Activated CD8-positive, alpha-beta T cell treated with anti-CD3 and anti-CD28 coated beads, Interleukin-2, amount 10 ng/mL, durations not matched to agents 7 days and 5 days (primary cell): ENCODE results near the gene TAS2R39. TPM values are rescaled to one million over a fixed set of nuclear protein-coding genes. Genes with fewer than 3 reads are reported as not detected.

Experiments
- ATAC-seq: fragments of 150-1000 bp; cut with Tn5 transposase; one replicate; pipeline ENCODE4 v1.10.0; 2021; ENCODE audit warnings: moderate library complexity
- CTCF ChIA-PET: fragments of 350-600 bp; sonication (Branson Sonifier 250); formaldehyde crosslinking; loops from one replicate; lab custom pipeline; 2021; ENCODE audit warnings: antibody characterized with exemption; lab: Charles Lee
- POLR2A ChIA-PET: fragments of 350-600 bp; sonication (Branson Sonifier 250); formaldehyde crosslinking; loops from one replicate; lab custom pipeline; 2021; ENCODE audit warnings: antibody characterized with exemption; lab: Charles Lee
- DNase-seq: peaks from one replicate; pipeline ENCODE4 v3.0.0-alpha.2; 2020
- H3K27ac Mint-ChIP-seq: one replicate; pipeline ENCODE4 v1.8.0; 2021; ENCODE audit warnings: mild to moderate bottlenecking, mixed read lengths
- H3K27me3 Mint-ChIP-seq: one replicate; pipeline ENCODE4 v1.8.0; 2021; ENCODE audit warnings: low read depth, mixed read lengths
- H3K36me3 Mint-ChIP-seq: one replicate; pipeline ENCODE4 v1.8.0; 2021; ENCODE audit warnings: low read depth, mixed read lengths
- H3K4me1 Mint-ChIP-seq: one replicate; pipeline ENCODE4 v1.8.0; 2021; ENCODE audit warnings: low read depth, mixed read lengths
- H3K4me3 Mint-ChIP-seq: one replicate; pipeline ENCODE4 v1.8.0; 2021; ENCODE audit warnings: mild to moderate bottlenecking, mixed read lengths
- H3K9me3 Mint-ChIP-seq: one replicate; pipeline ENCODE4 v1.8.0; 2022; ENCODE audit warnings: mixed read lengths; ENCODE audit not compliant: insufficient read depth
- total RNA-seq, 2 experiments: library from RNA; stranded (reverse); gene quantifications; one replicate each; pipeline ENCODE4 v1.2.3, GENCODE V29; 2021

Gene TAS2R39
- total RNA-seq, 2 experiments from 2014 or later, result not detected

GRCh38 chr7:143216686-143217085 lies 33.5 kb downstream of the TAS2R39 start:
- H3K27ac Mint-ChIP-seq, result no peak overlapping the region
- ATAC-seq, result no peak

GRCh38 chr7:143217806-143218205 lies 34.6 kb downstream of the TAS2R39 start:
- no peaks in the 10 kb centered on the region for H3K9me3 Mint-ChIP-seq
- ChIA-PET CTCF (interaction anchor here (1.5 to 11.1 kb wide), 4 partner anchors 22 to 364 kb away, joined by 3 to 333 read pairs (median 10); no protein-coding TSS in a partner anchor), POLR2A (interaction anchor here (0.6 kb wide), 1 partner anchor 395 kb away, joined by 4 read pairs; no protein-coding TSS in a partner anchor)
- DNase-seq, result no peak
- H3K4me1 Mint-ChIP-seq, result no peaks in the 10 kb centered on the region
- no peaks in the 10 kb centered on the region for H3K36me3 Mint-ChIP-seq
- no peak for ATAC-seq
- peaks cover 20% of the 10 kb centered on the region for H3K27me3 Mint-ChIP-seq
- H3K27ac Mint-ChIP-seq, result no peak overlapping the region
- no peak overlapping the region for H3K4me3 Mint-ChIP-seq

More at GRCh38 chr7:143216686-143217085, 33.5 kb downstream of the TAS2R39 start:
- DNase-seq, result no peak
- ChIA-PET POLR2A (no interaction called here), CTCF (interaction anchor here (0.8 to 11.1 kb wide), 6 partner anchors 23 to 343 kb away, joined by 3 to 333 read pairs (median 18); no protein-coding TSS in a partner anchor)
- Mint-ChIP-seq H3K9me3 (no peaks in the 10 kb centered on the region), H3K4me3 (no peak overlapping the region), H3K36me3 (no peaks in the 10 kb centered on the region), H3K27me3 (peaks cover 10% of the 10 kb centered on the region), H3K4me1 (no peaks in the 10 kb centered on the region)

GRCh38 chr7:143221286-143221685 lies 38.1 kb downstream of the TAS2R39 start:
- H3K9me3 Mint-ChIP-seq, result no peaks in the 10 kb centered on the region
- no peaks in the 10 kb centered on the region for H3K4me1 Mint-ChIP-seq
- peaks cover 31% of the 10 kb centered on the region for H3K27me3 Mint-ChIP-seq
- no peak overlapping the region for H3K27ac Mint-ChIP-seq
- CTCF ChIA-PET, result interaction anchor here (0.8 to 11.1 kb wide), 4 partner anchors 15 to 216 kb away, joined by 4 to 333 read pairs (median 7); no protein-coding TSS in a partner anchor
- H3K4me3 Mint-ChIP-seq, result no peak overlapping the region
- DNase-seq, result no peak
- no peaks in the 10 kb centered on the region for H3K36me3 Mint-ChIP-seq
- POLR2A ChIA-PET, result no interaction called here
- no peak for ATAC-seq

GRCh38 chr7:143221737-143222136 lies 38.5 kb downstream of the TAS2R39 start, which contains the start of gene TAS2R40:
Gene TAS2R40, plus strand, starts transcription at chr7:143222037. Its CDS starts 42 bp downstream, at chr7:143222079.
- Mint-ChIP-seq H3K27ac (no peak within 1 kb of the TSS), H3K4me3 (no peak within 1 kb of the TSS), H3K36me3 (no peaks in the 10 kb centered on the region), H3K9me3 (no peaks in the 10 kb centered on the region), H3K4me1 (no peaks in the 10 kb centered on the region), H3K27me3 (peaks cover 31% of the 10 kb centered on the region)
- DNase-seq (no peak), ATAC-seq (no peak)
- POLR2A ChIA-PET, result no interaction called here
- CTCF ChIA-PET, result interaction anchor here (1.9 to 11.1 kb wide), 2 partner anchors 19 to 216 kb away, joined by 10 to 333 read pairs; no protein-coding TSS in a partner anchor

- H3K4me1 Mint-ChIP-seq, result no peaks in the 10 kb centered on the region
- H3K4me3 Mint-ChIP-seq, result no peak overlapping the region
- H3K36me3 Mint-ChIP-seq, result no peaks in the 10 kb centered on the region
- POLR2A ChIA-PET, result no interaction called here
- DNase-seq (no peak), ATAC-seq (no peak)
- H3K27me3 Mint-ChIP-seq, result peaks cover 29% of the 10 kb centered on the region
- H3K9me3 Mint-ChIP-seq, result no peaks in the 10 kb centered on the region
- H3K27ac Mint-ChIP-seq, result no peak overlapping the region
- CTCF ChIA-PET, result interaction anchor here (1.2 to 11.1 kb wide), 2 partner anchors 18 to 217 kb away, joined by 4 to 333 read pairs; no protein-coding TSS in a partner anchor
Measured at GRCh38 chr7:143222782-143223181, 39.6 kb downstream of the TAS2R39 start.

GRCh38 chr7:143223784-143224183 lies 40.6 kb downstream of the TAS2R39 start:
- Mint-ChIP-seq H3K27me3 (peaks cover 27% of the 10 kb centered on the region), H3K27ac (no peak overlapping the region), H3K4me1 (no peaks in the 10 kb centered on the region), H3K36me3 (no peaks in the 10 kb centered on the region), H3K9me3 (no peaks in the 10 kb centered on the region), H3K4me3 (no peak overlapping the region)
- no peak for ATAC-seq
- CTCF ChIA-PET, result interaction anchor here (0.7 to 11.1 kb wide), 4 partner anchors 9 to 218 kb away, joined by 3 to 333 read pairs (median 8); no protein-coding TSS in a partner anchor
- POLR2A ChIA-PET, result no interaction called here
- no peak for DNase-seq

GRCh38 chr7:143225047-143225446 lies 41.8 kb downstream of the TAS2R39 start:
- DNase-seq (no peak), ATAC-seq (no peak)
- no peaks in the 10 kb centered on the region for H3K36me3 Mint-ChIP-seq
- H3K4me3 Mint-ChIP-seq, result no peak overlapping the region
- no peaks in the 10 kb centered on the region for H3K9me3 Mint-ChIP-seq
- H3K27me3 Mint-ChIP-seq, result peaks cover 25% of the 10 kb centered on the region
- ChIA-PET CTCF (interaction anchor here (0.9 kb wide), 1 partner anchor 118 kb away, joined by 3 read pairs; no protein-coding TSS in a partner anchor), POLR2A (no interaction called here)
- H3K4me1 Mint-ChIP-seq, result no peaks in the 10 kb centered on the region
- H3K27ac Mint-ChIP-seq, result no peak overlapping the region

GRCh38 chr7:143227806-143228205 lies 44.6 kb downstream of the TAS2R39 start:
- no peak overlapping the region for H3K27ac Mint-ChIP-seq
- ChIA-PET POLR2A (no interaction called here), CTCF (interaction anchor here (1.7 kb wide), 1 partner anchor 13 kb away, joined by 7 read pairs; no protein-coding TSS in a partner anchor)
- no peak overlapping the region for H3K4me3 Mint-ChIP-seq
- DNase-seq, result no peak
- no peaks in the 10 kb centered on the region for H3K36me3 Mint-ChIP-seq
- no peaks in the 10 kb centered on the region for H3K9me3 Mint-ChIP-seq
- H3K27me3 Mint-ChIP-seq, result peaks cover 19% of the 10 kb centered on the region
- no peaks in the 10 kb centered on the region for H3K4me1 Mint-ChIP-seq
- no peak for ATAC-seq

- ChIA-PET POLR2A (no interaction called here), CTCF (interaction anchor here (1.2 to 1.7 kb wide), 2 partner anchors 11 to 14 kb away, joined by 5 to 7 read pairs (median 6); no protein-coding TSS in a partner anchor)
- ATAC-seq (no peak), DNase-seq (no peak)
- H3K4me1 Mint-ChIP-seq, result no peaks in the 10 kb centered on the region
- peaks cover 17% of the 10 kb centered on the region for H3K27me3 Mint-ChIP-seq
- no peaks in the 10 kb centered on the region for H3K9me3 Mint-ChIP-seq
- no peaks in the 10 kb centered on the region for H3K36me3 Mint-ChIP-seq
- no peak overlapping the region for H3K4me3 Mint-ChIP-seq
- H3K27ac Mint-ChIP-seq, result no peak overlapping the region
Measured at GRCh38 chr7:143229054-143229790, 46.0 kb downstream of the TAS2R39 start.

- no peak for ATAC-seq
- POLR2A ChIA-PET, result no interaction called here
- CTCF ChIA-PET, result interaction anchor here (1.2 to 2.1 kb wide), 3 partner anchors 9 to 16 kb away, joined by 5 to 8 read pairs (median 6); no protein-coding TSS in a partner anchor
- Mint-ChIP-seq H3K4me1 (no peaks in the 10 kb centered on the region), H3K27me3 (peaks cover 25% of the 10 kb centered on the region), H3K36me3 (no peaks in the 10 kb centered on the region), H3K27ac (no peak overlapping the region), H3K4me3 (no peak overlapping the region), H3K9me3 (peaks cover 7% of the 10 kb centered on the region)
- DNase-seq, result no peak
Measured at GRCh38 chr7:143230602-143231457, 47.6 kb downstream of the TAS2R39 start.
